ENCODE measurements around the gene CDHR2.

CDHR2 gene

GRCh38 chr5:176530393-176530982 is 18.7 kb upstream of the CDHR2 start:
- DNase-seq = no peak

- DNase-seq = no peak
These were observed 17.9 kb upstream of the CDHR2 start for GRCh38 chr5:176530983-176531901.

- no peak for DNase-seq
These were observed 17.1 kb upstream of the CDHR2 start for GRCh38 chr5:176531902-176532493.

GRCh38 chr5:176532795-176533194 is 16.3 kb upstream of the CDHR2 start:
- DNase-seq = no peak

- no peak for DNase-seq
These were observed 15.8 kb upstream of the CDHR2 start for GRCh38 chr5:176533390-176533789.

- no peak for DNase-seq
These were observed 15.1 kb upstream of the CDHR2 start for GRCh38 chr5:176533894-176534611.

- no peak for DNase-seq
These were observed 14.5 kb upstream of the CDHR2 start for GRCh38 chr5:176534640-176535039.

GRCh38 chr5:176535101-176535663 is 14.0 kb upstream of the CDHR2 start:
- no peak for DNase-seq

- DNase-seq = peak in 1 of 3 experiments; percentile 30
These were observed 13.4 kb upstream of the CDHR2 start for GRCh38 chr5:176535664-176536131.

GRCh38 chr5:176536132-176536901 is 12.8 kb upstream of the CDHR2 start:
- peak; percentile 57 to 82 (median 75) for DNase-seq

- DNase-seq = peak; percentile 93 to 97 (median 96)
These were observed 12.1 kb upstream of the CDHR2 start, which contains the start of gene RNF44 for GRCh38 chr5:176536902-176537553. Gene RNF44 (minus strand): TSS chr5:176537402. CDS start chr5:176532472, 4,930 bp downstream.

GRCh38 chr5:176537554-176538229 is 11.4 kb upstream of the CDHR2 start:
- peak; percentile 94 to 97 (median 97) for DNase-seq

- DNase-seq = peak in 1 of 3 experiments; percentile 50
These were observed 10.7 kb upstream of the CDHR2 start for GRCh38 chr5:176538230-176538988.

GRCh38 chr5:176538989-176539384 is 10.2 kb upstream of the CDHR2 start:
- DNase-seq = no peak

- no peak for DNase-seq
These were observed 8.7 kb upstream of the CDHR2 start for GRCh38 chr5:176540476-176540899.

- DNase-seq = no peak
These were observed 8.2 kb upstream of the CDHR2 start for GRCh38 chr5:176540956-176541337.

GRCh38 chr5:176541338-176542134 is 7.6 kb upstream of the CDHR2 start:
- DNase-seq = peak; percentile 26 to 38 (median 36)

GRCh38 chr5:176542135-176542595 is 7.0 kb upstream of the CDHR2 start:
- DNase-seq = no peak

Data from NCI-H1417 (cell line).